Muscle layer of duodenum (tissue), 2 donors: Measurements from ENCODE around the gene BICD1.

Experiments
- H3K27ac ChIP-seq: one replicate; pipeline ENCODE4 v1.7.0; 2013; ENCODE audit warnings: mild to moderate bottlenecking, low read length
- H3K27me3 ChIP-seq: one replicate; pipeline ENCODE4 v1.7.0; 2013; ENCODE audit warnings: low read depth, mild to moderate bottlenecking, control low read depth, low read length
- H3K36me3 ChIP-seq, 2 donors: one replicate each; pipeline ENCODE4 v1.7.0; 2013; ENCODE audit warnings: low read length in 2 of 2, control low read depth in 1 of 2, mild to moderate bottlenecking in 1 of 2; ENCODE audit not compliant: insufficient read depth in 2 of 2, control insufficient read depth in 1 of 2
- H3K4me1 ChIP-seq, 2 donors: one replicate each; pipeline ENCODE4 v1.7.0; 2013; ENCODE audit warnings: low read length in 2 of 2, mild to moderate bottlenecking in 2 of 2, control low read depth in 1 of 2, moderate library complexity in 1 of 2; ENCODE audit not compliant: insufficient read depth in 2 of 2, control insufficient read depth in 1 of 2
- H3K4me3 ChIP-seq, 2 donors: one replicate each; pipeline ENCODE4 v1.7.0; 2013; ENCODE audit warnings: low read length in 2 of 2, low read depth in 1 of 2, mild to moderate bottlenecking in 1 of 2
- H3K9me3 ChIP-seq, 2 donors: one replicate each; pipeline ENCODE4 v1.7.0; 2013; ENCODE audit warnings: low read length in 2 of 2, control low read depth in 1 of 2, mild to moderate bottlenecking in 1 of 2; ENCODE audit not compliant: control insufficient read depth in 1 of 2
- donor health status: healthy.

The BICD1 gene

GRCh38 chr12:32423559-32423958 is 316.9 kb downstream of the BICD1 start:
- no peaks in the 10 kb centered on the region for H3K36me3 ChIP-seq
- no peak overlapping the region for H3K27ac ChIP-seq

GRCh38 chr12:32431025-32431424 is 324.4 kb downstream of the BICD1 start:
- Histone ChIP-seq H3K9me3 (peaks cover 0 to 9% of the 10 kb centered on the region in 2 donors), H3K27me3 (no peaks in the 10 kb centered on the region), H3K36me3 (no peaks in the 10 kb centered on the region), H3K27ac (no peak overlapping the region), H3K4me1 (no peaks in the 10 kb centered on the region), H3K4me3 (no peak overlapping the region)

More at GRCh38 chr12:32423559-32423958, 316.9 kb downstream of the BICD1 start:
- no peak overlapping the region for H3K4me3 ChIP-seq
- H3K4me1 ChIP-seq = no peaks in the 10 kb centered on the region
- H3K9me3 ChIP-seq = peaks cover 0 to 3% of the 10 kb centered on the region in 2 donors
- H3K27me3 ChIP-seq = no peaks in the 10 kb centered on the region
